Osteocyte (in vitro differentiated cells): ENCODE data around the gene ZNF687. TPM values are rescaled to one million over a fixed set of nuclear protein-coding genes. Genes with fewer than 3 reads are reported as not detected.

Experiments
- DNase-seq: peaks from one replicate; pipeline ENCODE4 v3.0.0; 2021; ENCODE audit warnings: mixed read lengths; ENCODE audit not compliant: unreplicated experiment; ENCODE audit errors: extremely low spot score
- H3K27ac Mint-ChIP-seq: one replicate; pipeline ENCODE4 v1.8.0; 2021; ENCODE audit warnings: mild to moderate bottlenecking, mixed read lengths; ENCODE audit not compliant: unreplicated experiment
- H3K27me3 Mint-ChIP-seq: one replicate; pipeline ENCODE4 v1.8.0; 2021; ENCODE audit warnings: mixed read lengths; ENCODE audit not compliant: unreplicated experiment
- H3K36me3 Mint-ChIP-seq: one replicate; pipeline ENCODE4 v1.8.0; 2021; ENCODE audit warnings: mixed read lengths; ENCODE audit not compliant: unreplicated experiment
- H3K4me1 Mint-ChIP-seq: one replicate; pipeline ENCODE4 v1.8.0; 2021; ENCODE audit warnings: mixed read lengths; ENCODE audit not compliant: unreplicated experiment
- H3K4me3 Mint-ChIP-seq: one replicate; pipeline ENCODE4 v1.8.0; 2021; ENCODE audit warnings: mild to moderate bottlenecking, moderate library complexity, mixed read lengths; ENCODE audit not compliant: unreplicated experiment
- H3K9me3 Mint-ChIP-seq: one replicate; pipeline ENCODE4 v1.8.0; 2021; ENCODE audit warnings: mixed read lengths; ENCODE audit not compliant: unreplicated experiment
- CTCF ChIP-seq: fragments of 200-600 bp; sonication (generic); IDR thresholded peaks from 2 replicates; pipeline ENCODE4 v1.5.0; 2021; ENCODE audit warnings: antibody characterized with exemption, mild to moderate bottlenecking, moderate library complexity
- total RNA-seq: library from RNA; stranded (reverse); gene quantifications from 2 replicates; pipeline ENCODE4 v1.2.1, GENCODE V29; 2021

The ZNF687 gene
- total RNA-seq, 1 donor from 2014 or later = 25.9 TPM

DNA sequence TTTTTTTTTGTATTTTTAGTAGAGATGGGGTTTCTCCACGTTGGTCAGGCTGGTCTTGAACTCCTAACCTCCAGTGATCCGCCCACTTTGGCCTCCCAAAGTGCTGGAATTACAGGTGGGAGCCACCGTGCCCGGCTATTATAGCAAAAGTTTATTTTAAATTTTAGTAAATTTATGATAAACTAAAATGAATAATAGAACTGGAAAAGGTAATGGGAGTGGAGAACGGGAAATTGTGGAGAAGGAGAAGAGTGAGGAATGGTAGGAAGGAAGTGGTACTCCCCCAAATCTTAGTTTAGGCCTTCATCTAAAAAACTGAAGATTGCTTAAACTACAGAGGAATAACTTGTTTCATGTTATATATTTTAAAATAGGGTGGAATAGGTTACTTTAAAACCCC lies 52.7 kb downstream of the ZNF687 start:
- Mint-ChIP-seq H3K4me1 (no peaks in the 10 kb centered on the region), H3K27ac (no peak overlapping the region), H3K4me3 (no peak overlapping the region), H3K9me3 (no peaks in the 10 kb centered on the region), H3K36me3 (no peaks in the 10 kb centered on the region), H3K27me3 (no peaks in the 10 kb centered on the region)
- DNase-seq = no peak
- TF ChIP-seq CTCF = no peak

DNA sequence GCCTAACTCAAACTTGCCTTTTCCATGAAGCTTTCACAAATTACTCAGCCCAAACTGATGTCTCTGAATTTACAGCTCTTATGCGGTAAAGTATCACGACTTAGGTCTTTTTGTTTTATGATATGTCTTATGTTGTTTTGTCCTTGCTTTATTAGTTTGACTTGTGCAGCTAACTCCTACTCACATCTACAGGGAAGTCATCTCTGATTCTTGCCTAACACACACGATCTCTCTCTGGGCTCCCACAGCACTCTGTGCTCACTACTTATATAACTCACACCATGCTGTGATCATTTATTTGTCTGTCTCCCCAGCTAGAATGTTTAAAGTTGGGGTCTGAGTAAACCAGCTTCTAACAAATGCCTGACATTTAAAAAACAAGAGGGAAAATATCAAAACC lies 54.5 kb downstream of the ZNF687 start:
- no peak for DNase-seq
- Mint-ChIP-seq H3K27me3 (no peaks in the 10 kb centered on the region), H3K27ac (no peak overlapping the region), H3K9me3 (no peaks in the 10 kb centered on the region), H3K4me3 (no peak overlapping the region), H3K4me1 (peaks cover 5% of the 10 kb centered on the region), H3K36me3 (no peaks in the 10 kb centered on the region)
- TF ChIP-seq CTCF = no peak

GRCh38 chr1:151340870-151341754 lies 59.0 kb downstream of the ZNF687 start:
- Mint-ChIP-seq H3K27me3 (no peaks in the 10 kb centered on the region), H3K36me3 (peaks cover 6% of the 10 kb centered on the region), H3K9me3 (no peaks in the 10 kb centered on the region), H3K27ac (peak overlapping the region; percentile 37), H3K4me3 (no peak overlapping the region), H3K4me1 (peaks cover 10% of the 10 kb centered on the region)
- TF ChIP-seq CTCF = peak; percentile 80
- DNase-seq = no peak

Other genes with a start within 250 kb of the ZNF687 start
- gene BNIPL, start 245.7 kb upstream of the ZNF687 start, total RNA-seq = 0.55 and 0.81 TPM in 2 replicates
- gene C1orf56, start 234.5 kb upstream of the ZNF687 start, total RNA-seq = 4.7 and 5.2 TPM in 2 replicates
- 67.1 and 69.9 TPM in 2 replicates for gene CDC42SE1, start 222.7 kb upstream of the ZNF687 start, total RNA-seq
- 21.0 and 22.1 TPM in 2 replicates for gene MLLT11, start 221.9 kb upstream of the ZNF687 start, total RNA-seq
- gene GABPB2, start 211.5 kb upstream of the ZNF687 start, total RNA-seq = 11.1 and 12.4 TPM in 2 replicates
- 24.7 and 28.2 TPM in 2 replicates for gene SEMA6C, start 135.7 kb upstream of the ZNF687 start, total RNA-seq
- not detected in 2 replicates for gene TNFAIP8L2, start 125.7 kb upstream of the ZNF687 start, total RNA-seq
- gene LYSMD1, start 116.4 kb upstream of the ZNF687 start, total RNA-seq = 12.6 and 13.3 TPM in 2 replicates
- 45.0 and 49.8 TPM in 2 replicates for gene SCNM1, start 116.2 kb upstream of the ZNF687 start, total RNA-seq
- gene TMOD4, start 106.3 kb upstream of the ZNF687 start, total RNA-seq = 2.8 TPM in 1 of 2 replicates, not detected in the other
- gene VPS72, start 92.1 kb upstream of the ZNF687 start, total RNA-seq = 77.5 and 91.6 TPM in 2 replicates
- 84.4 and 89.5 TPM in 2 replicates for gene PIP5K1A, start 83.7 kb upstream of the ZNF687 start, total RNA-seq
- gene PSMD4, start 27.6 kb upstream of the ZNF687 start, total RNA-seq = 133 and 150 TPM in 2 replicates
- 66.9 and 74.1 TPM in 2 replicates for gene PI4KB, start 45.1 kb downstream of the ZNF687 start, total RNA-seq
- 36.7 and 37.9 TPM in 2 replicates for gene RFX5, start 65.0 kb downstream of the ZNF687 start, total RNA-seq
- gene SELENBP1, start 90.4 kb downstream of the ZNF687 start, total RNA-seq = 8.1 and 10.2 TPM in 2 replicates
- gene PSMB4, start 117.3 kb downstream of the ZNF687 start, total RNA-seq = 272 and 280 TPM in 2 replicates
- gene POGZ, start 177.2 kb downstream of the ZNF687 start, total RNA-seq = 105 and 107 TPM in 2 replicates
- 0.99 and 1.7 TPM in 2 replicates for gene CGN, start 229.1 kb downstream of the ZNF687 start, total RNA-seq